HG03175 (cell line): ENCODE measurements around the gene EVI5L.

ENCODE experiments used
- ATAC-seq: cut with Tn5 transposase; IDR thresholded peaks from one replicate; pipeline ENCODE4 v1.9.1; 2021; ENCODE audit warnings: mild to moderate bottlenecking, moderate library complexity; ENCODE audit not compliant: unreplicated experiment

EVI5L gene

GRCh38 chr19:7910321-7911161 is 80.5 kb downstream of the EVI5L start:
- ATAC-seq, result no peak

GRCh38 chr19:7911508-7912143 is 81.6 kb downstream of the EVI5L start:
- ATAC-seq, result no peak

- ATAC-seq, result no peak
Measured at GRCh38 chr19:7912144-7912696, 82.2 kb downstream of the EVI5L start.

GRCh38 chr19:7912697-7913564 is 82.9 kb downstream of the EVI5L start:
- ATAC-seq, result no peak

- no peak for ATAC-seq
Measured at GRCh38 chr19:7913652-7914051, 83.6 kb downstream of the EVI5L start.

GRCh38 chr19:7914099-7914498 is 84.1 kb downstream of the EVI5L start:
- no peak for ATAC-seq
